Astrocyte (in vitro differentiated cells and primary cell): ENCODE data around the gene BAG5.

ENCODE experiments used
- CTCF ChIP-seq: IDR thresholded peaks from 2 replicates; pipeline ENCODE4 v1.5.1; 2011; ENCODE audit warnings: low read depth, mild to moderate bottlenecking, inconsistent platforms, low read length, moderate library complexity; ENCODE audit not compliant: insufficient read depth
- EZH2 ChIP-seq: IDR thresholded peaks from 2 replicates; pipeline ENCODE4 v1.6.1; 2012; ENCODE audit warnings: mild to moderate bottlenecking, low read length, inconsistent platforms; ENCODE audit not compliant: insufficient read depth

GRCh38 chr14:103547455-103547940 lies 15.0 kb downstream of the BAG5 start:
- TF ChIP-seq CTCF (no peak), EZH2 (no peak)
